IgD-negative memory B cell (primary cell): ENCODE data around the gene UNC13A. TPM values are rescaled to one million over a fixed set of nuclear protein-coding genes. Genes with fewer than 3 reads are reported as not detected.
"Not testable (repeated sequence)": the region's sequence is repeated elsewhere in the genome, so short reads cannot be mapped to it uniquely, and the experiment has no call there.

Experiments used
- H3K27ac Mint-ChIP-seq, 3 donors: one replicate each; pipeline ENCODE4 v1.8.0; 2020 to 2022; ENCODE audit warnings: mild to moderate bottlenecking in 3 of 3, mixed read lengths in 3 of 3, moderate library complexity in 1 of 3
- H3K27me3 Mint-ChIP-seq: one replicate; pipeline ENCODE4 v1.8.0; 2021; ENCODE audit warnings: mixed read lengths
- H3K36me3 Mint-ChIP-seq: one replicate; pipeline ENCODE4 v1.8.0; 2020; ENCODE audit warnings: mild to moderate bottlenecking, mixed read lengths
- H3K4me1 Mint-ChIP-seq, 3 donors: one replicate each; pipeline ENCODE4 v1.8.0; 2020 to 2022; ENCODE audit warnings: mixed read lengths in 3 of 3, mild to moderate bottlenecking in 1 of 3
- H3K4me3 Mint-ChIP-seq, 4 donors: one replicate each; pipeline ENCODE4 v1.8.0; 2020 to 2022; ENCODE audit warnings: mild to moderate bottlenecking in 4 of 4, mixed read lengths in 4 of 4, moderate library complexity in 3 of 4
- H3K9me3 Mint-ChIP-seq, 3 donors: one replicate each; pipeline ENCODE4 v1.8.0; 2020 to 2021; ENCODE audit warnings: mixed read lengths in 3 of 3, mild to moderate bottlenecking in 1 of 3
- polyA plus RNA-seq: library from polyadenylated mRNA; unstranded; fragments of 300-500 nt; fragmentation: Illumina TruSeq; gene quantifications from one replicate; pipeline ENCODE4 v1.2.3, GENCODE V29; 2021

Gene UNC13A
- polyA plus RNA-seq, 1 donor from 2014 or later = not detected

DNA sequence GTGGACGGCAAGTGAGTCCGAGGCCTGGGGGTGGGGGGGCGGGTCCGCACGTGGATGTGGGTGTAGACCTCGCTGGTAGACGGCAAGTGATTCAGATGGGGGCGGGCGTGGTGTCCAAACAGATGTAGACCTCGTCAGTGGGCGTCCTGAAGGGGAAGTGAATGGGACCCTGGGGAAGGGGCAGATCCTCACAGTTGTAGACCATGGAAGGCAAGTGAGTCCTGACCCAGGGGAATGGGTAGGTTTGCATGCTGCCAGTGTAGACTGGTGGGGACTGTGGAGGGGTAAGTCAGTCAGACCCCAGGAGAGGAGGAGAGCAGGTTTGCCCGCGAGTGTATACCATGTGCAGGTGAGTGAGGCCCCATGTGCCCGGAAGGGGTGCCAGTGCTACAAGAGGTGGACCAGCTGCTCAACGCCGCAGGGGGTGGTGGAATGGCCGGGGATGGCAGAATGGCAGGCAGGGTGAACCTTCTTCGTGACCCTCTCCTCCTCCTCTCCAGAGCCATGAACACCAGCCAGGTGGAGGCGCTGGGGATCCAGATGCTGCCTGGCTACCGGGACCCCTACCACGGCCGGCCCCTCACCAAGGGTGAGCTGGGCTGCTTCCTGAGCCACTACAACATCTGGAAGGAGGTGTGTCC is 110.6 kb downstream of the UNC13A start:
- no peaks in the 10 kb centered on the region for H3K27me3 Mint-ChIP-seq
- no peak overlapping the region for H3K27ac Mint-ChIP-seq
- H3K36me3 Mint-ChIP-seq = peaks cover 4% of the 10 kb centered on the region
- peaks cover 0 to 2% (median 0%) of the 10 kb centered on the region in 3 donors for H3K9me3 Mint-ChIP-seq
- H3K4me3 Mint-ChIP-seq = no peak overlapping the region
- H3K4me1 Mint-ChIP-seq = peaks cover 0 to 9% (median 5%) of the 10 kb centered on the region in 3 donors

- Mint-ChIP-seq H3K27me3 (no peaks in the 10 kb centered on the region), H3K27ac (no peak overlapping the region), H3K9me3 (peaks cover 0 to 2% (median 0%) of the 10 kb centered on the region in 3 donors), H3K4me3 (no peak overlapping the region), H3K36me3 (peaks cover 4% of the 10 kb centered on the region), H3K4me1 (peaks cover 0 to 10% (median 5%) of the 10 kb centered on the region in 3 donors)
These were observed 111.2 kb downstream of the UNC13A start for GRCh38 chr19:17576758-17577456.

- peaks cover 4% of the 10 kb centered on the region for H3K36me3 Mint-ChIP-seq
- no peak overlapping the region for H3K4me3 Mint-ChIP-seq
- H3K27me3 Mint-ChIP-seq = no peaks in the 10 kb centered on the region
- peaks cover 0 to 2% (median 0%) of the 10 kb centered on the region in 3 donors for H3K9me3 Mint-ChIP-seq
- H3K4me1 Mint-ChIP-seq = peaks cover 0 to 10% (median 5%) of the 10 kb centered on the region in 3 donors
- H3K27ac Mint-ChIP-seq = no peak overlapping the region
These were observed 112.0 kb downstream of the UNC13A start for GRCh38 chr19:17575871-17576757.

DNA sequence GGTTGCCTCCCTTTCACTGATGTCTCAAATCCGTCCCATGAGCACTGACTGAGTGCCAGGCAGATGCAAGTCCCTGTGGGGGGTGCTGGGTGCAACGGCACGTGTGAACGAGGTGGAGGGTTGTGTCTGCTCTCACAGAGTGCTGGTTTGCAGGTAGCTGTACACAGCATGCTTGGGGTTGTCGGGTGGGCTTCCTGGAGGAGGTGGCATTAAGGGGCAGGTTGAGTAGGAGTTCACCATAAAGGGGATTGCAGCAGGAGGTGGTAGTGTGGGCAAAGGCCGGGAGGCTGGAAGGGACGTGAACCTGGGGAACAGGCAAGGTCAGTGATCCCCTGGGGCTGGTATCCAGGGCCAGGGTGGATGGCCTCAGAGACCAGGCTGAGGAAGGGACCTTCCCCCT is 115.5 kb downstream of the UNC13A start:
- Mint-ChIP-seq H3K27ac (peak overlapping the region in 1 of 3 donors; percentile 71), H3K36me3 (peaks cover 2% of the 10 kb centered on the region), H3K9me3 (no peaks in the 10 kb centered on the region), H3K4me1 (peaks cover 0 to 6% (median 2%) of the 10 kb centered on the region in 3 donors), H3K4me3 (no peak overlapping the region), H3K27me3 (no peaks in the 10 kb centered on the region)

DNA sequence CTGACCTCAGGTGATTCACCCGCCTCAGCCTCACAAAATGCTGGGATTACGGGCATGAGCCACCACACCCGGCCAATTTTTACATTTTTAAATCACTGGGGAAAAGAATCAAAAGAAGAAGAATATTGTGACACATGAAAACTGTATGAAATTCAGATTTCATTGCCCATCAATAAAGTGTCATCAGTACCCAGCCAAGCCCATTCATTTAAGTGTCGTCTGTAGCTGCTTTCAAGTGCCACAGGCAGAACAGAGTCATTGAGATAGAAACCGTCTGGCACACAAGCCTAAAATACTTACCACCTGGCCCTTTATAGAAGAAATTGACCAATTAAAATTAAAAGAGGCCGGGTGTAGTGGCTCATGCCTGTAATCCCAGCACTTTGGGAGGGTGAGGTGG is 117.4 kb downstream of the UNC13A start:
- Mint-ChIP-seq H3K9me3 (no peaks in the 10 kb centered on the region), H3K27ac (no peak overlapping the region), H3K36me3 (peaks cover 2% of the 10 kb centered on the region), H3K4me1 (peaks cover 0 to 6% (median 2%) of the 10 kb centered on the region in 3 donors), H3K27me3 (no peaks in the 10 kb centered on the region), H3K4me3 (no peak overlapping the region)

DNA sequence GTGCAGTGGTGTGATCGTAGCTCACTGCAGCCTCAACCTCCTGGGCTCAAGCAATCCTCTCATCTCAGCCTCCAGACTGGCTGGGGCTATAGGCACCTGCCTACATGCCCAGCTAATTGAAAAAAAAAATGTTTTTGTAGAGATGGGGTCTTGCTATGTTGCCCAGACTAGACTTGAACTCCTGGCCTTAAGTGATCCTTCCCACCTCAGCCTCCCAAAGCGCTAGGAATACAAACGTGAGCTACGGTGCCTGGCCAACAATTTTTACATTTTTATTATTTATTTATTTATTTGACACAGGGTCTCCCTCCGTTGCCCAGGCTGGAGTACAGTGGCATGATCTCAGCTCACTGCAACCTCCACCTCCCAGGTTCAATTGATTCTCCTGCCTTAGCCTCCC is 117.9 kb downstream of the UNC13A start:
- H3K27ac Mint-ChIP-seq, H3K9me3 Mint-ChIP-seq, H3K4me1 Mint-ChIP-seq, H3K4me3 Mint-ChIP-seq, H3K27me3 Mint-ChIP-seq, H3K36me3 Mint-ChIP-seq: not testable (repeated sequence)

- Mint-ChIP-seq H3K27ac (no peak overlapping the region), H3K4me3 (no peak overlapping the region), H3K36me3 (peaks cover 2% of the 10 kb centered on the region), H3K4me1 (peaks cover 0 to 3% (median 0%) of the 10 kb centered on the region in 3 donors), H3K27me3 (no peaks in the 10 kb centered on the region), H3K9me3 (no peaks in the 10 kb centered on the region)
These were observed 120.2 kb downstream of the UNC13A start for GRCh38 chr19:17567940-17568339.

GRCh38 chr19:17565611-17566010 is 122.5 kb downstream of the UNC13A start:
- no peaks in the 10 kb centered on the region for H3K27me3 Mint-ChIP-seq
- peaks cover 0 to 1% (median 0%) of the 10 kb centered on the region in 3 donors for H3K4me1 Mint-ChIP-seq
- H3K4me3 Mint-ChIP-seq = no peak overlapping the region
- no peaks in the 10 kb centered on the region for H3K9me3 Mint-ChIP-seq
- H3K36me3 Mint-ChIP-seq = no peaks in the 10 kb centered on the region
- no peak overlapping the region for H3K27ac Mint-ChIP-seq

DNA sequence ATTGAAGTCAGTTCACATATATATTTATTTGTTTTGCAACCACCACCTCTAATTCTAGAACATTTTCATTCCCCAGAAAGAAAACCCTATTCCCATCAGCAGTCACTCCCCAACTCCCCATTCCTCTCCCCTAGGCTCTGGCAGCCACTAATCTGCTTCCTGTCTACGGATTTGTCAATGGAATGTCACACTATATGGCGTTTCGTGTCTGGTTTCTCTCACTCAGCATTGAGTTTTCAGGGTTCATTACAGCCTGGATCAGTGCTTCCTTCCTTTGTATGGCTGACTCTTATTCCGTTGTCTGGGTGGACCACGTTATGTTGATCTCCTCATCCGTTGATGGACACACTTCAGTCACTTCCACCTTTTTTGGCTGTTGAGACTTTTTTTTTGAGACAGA is 123.4 kb downstream of the UNC13A start:
- peaks cover 4 to 5% (median 5%) of the 10 kb centered on the region in 3 donors for H3K4me1 Mint-ChIP-seq
- H3K4me3 Mint-ChIP-seq = no peak overlapping the region
- peak overlapping the region in 1 of 3 donors; percentile 78 for H3K27ac Mint-ChIP-seq
- H3K9me3 Mint-ChIP-seq = no peaks in the 10 kb centered on the region
- no peaks in the 10 kb centered on the region for H3K27me3 Mint-ChIP-seq
- H3K36me3 Mint-ChIP-seq = peaks cover 2% of the 10 kb centered on the region

DNA sequence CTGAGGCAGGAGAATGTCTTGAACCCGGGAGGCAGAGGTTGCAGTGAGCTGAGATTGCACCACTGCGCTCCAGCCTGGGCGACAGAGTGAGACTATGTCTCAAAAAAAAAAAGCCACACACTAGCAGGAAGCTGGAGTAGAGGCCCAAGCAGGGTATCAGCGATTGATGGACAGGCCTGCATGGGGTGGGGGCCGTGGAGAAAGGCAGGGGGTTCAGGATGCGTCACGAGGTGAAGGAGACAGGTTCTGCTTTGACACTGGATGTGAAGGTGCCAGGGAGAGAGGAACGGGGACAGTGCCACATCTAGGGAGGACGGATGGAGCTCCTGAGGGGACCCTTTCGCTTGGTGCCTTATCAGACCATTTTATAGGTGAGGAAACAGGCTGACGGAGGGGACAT is 125.6 kb downstream of the UNC13A start:
- no peaks in the 10 kb centered on the region for H3K9me3 Mint-ChIP-seq
- peak overlapping the region in 1 of 4 donors; percentile 17 for H3K4me3 Mint-ChIP-seq

GRCh38 chr19:17562097-17562496 is 126.1 kb downstream of the UNC13A start:
- H3K27ac Mint-ChIP-seq = peak overlapping the region in 2 of 3 donors; percentile 23 to 43
- no peak overlapping the region for H3K4me3 Mint-ChIP-seq
- H3K27me3 Mint-ChIP-seq = no peaks in the 10 kb centered on the region
- H3K9me3 Mint-ChIP-seq = no peaks in the 10 kb centered on the region
- H3K4me1 Mint-ChIP-seq = peaks cover 3 to 5% (median 4%) of the 10 kb centered on the region in 3 donors
- peaks cover 2% of the 10 kb centered on the region for H3K36me3 Mint-ChIP-seq

More for the DNA sequence above, 125.6 kb downstream of the UNC13A start:
- peaks cover 3 to 5% (median 4%) of the 10 kb centered on the region in 3 donors for H3K4me1 Mint-ChIP-seq
- no peak overlapping the region for H3K27ac Mint-ChIP-seq
- H3K36me3 Mint-ChIP-seq = peaks cover 2% of the 10 kb centered on the region
- no peaks in the 10 kb centered on the region for H3K27me3 Mint-ChIP-seq

DNA sequence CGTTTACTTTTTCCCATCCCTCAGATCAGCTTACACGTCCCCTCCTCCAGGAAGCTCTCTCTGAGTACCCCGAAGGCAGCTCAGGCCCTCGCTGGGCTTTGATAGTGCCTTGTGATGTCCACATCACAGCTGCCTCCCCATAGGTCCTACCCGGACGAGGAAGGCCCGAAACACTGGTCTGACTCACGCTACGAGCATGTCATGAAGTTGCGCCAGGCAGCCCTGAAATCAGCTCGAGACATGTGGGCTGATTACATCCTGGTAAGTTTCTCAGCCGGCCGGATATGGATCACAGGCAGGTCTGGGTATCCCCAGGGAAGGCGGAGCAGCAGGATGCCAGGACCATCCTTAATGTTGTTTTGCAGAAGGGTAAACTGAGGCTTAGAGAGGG is 128.0 kb downstream of the UNC13A start:
- Mint-ChIP-seq H3K4me3 (peak overlapping the region in 1 of 4 donors; percentile 77), H3K36me3 (peaks cover 2% of the 10 kb centered on the region), H3K27me3 (no peaks in the 10 kb centered on the region), H3K9me3 (no peaks in the 10 kb centered on the region), H3K27ac (no peak overlapping the region), H3K4me1 (peaks cover 4 to 13% (median 6%) of the 10 kb centered on the region in 3 donors)

DNA sequence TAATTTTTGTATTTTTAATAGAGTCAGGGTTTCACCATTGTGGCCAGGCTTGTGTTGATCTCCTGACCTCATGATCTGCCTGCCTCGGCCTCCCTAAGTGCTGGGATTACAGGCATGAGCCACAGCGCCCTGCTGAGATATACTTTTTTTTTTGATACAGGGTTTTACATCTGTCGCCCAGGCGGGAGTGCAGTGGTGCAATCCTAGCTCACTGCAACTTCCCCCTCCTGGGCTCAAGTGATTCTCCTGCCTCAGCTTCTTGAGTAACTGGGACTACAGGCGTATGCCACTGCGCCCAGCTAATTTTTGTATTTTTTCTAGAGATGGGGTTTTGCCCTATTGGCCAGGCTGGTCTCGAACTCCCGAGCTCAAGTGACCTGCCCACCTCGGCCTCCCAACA is 130.7 kb downstream of the UNC13A start:
- Mint-ChIP-seq H3K9me3 (no peaks in the 10 kb centered on the region), H3K4me1 (peaks cover 4 to 16% (median 6%) of the 10 kb centered on the region in 3 donors), H3K27me3 (no peaks in the 10 kb centered on the region), H3K36me3 (peaks cover 5% of the 10 kb centered on the region), H3K27ac (peak overlapping the region in 1 of 3 donors; percentile 76), H3K4me3 (peak overlapping the region in 3 of 4 donors; percentile 45 to 54 (median 54))

GRCh38 chr19:17556995-17557394 is 131.2 kb downstream of the UNC13A start:
- H3K36me3 Mint-ChIP-seq = peaks cover 5% of the 10 kb centered on the region
- peaks cover 4 to 16% (median 6%) of the 10 kb centered on the region in 3 donors for H3K4me1 Mint-ChIP-seq
- H3K9me3 Mint-ChIP-seq = no peaks in the 10 kb centered on the region
- peak overlapping the region in 3 of 4 donors; percentile 52 to 85 (median 54) for H3K4me3 Mint-ChIP-seq
- peak overlapping the region in 1 of 3 donors; percentile 76 for H3K27ac Mint-ChIP-seq
- no peaks in the 10 kb centered on the region for H3K27me3 Mint-ChIP-seq
